Ishikawa (cell line): ENCODE measurements around the gene TSPAN18.

Experiments used
- CEBPB ChIP-seq: IDR thresholded peaks from 2 replicates; pipeline ENCODE4 v1.6.1; 2012
- CREB1 ChIP-seq: IDR thresholded peaks from 2 replicates; pipeline ENCODE4 v1.6.1; 2012; ENCODE audit warnings: low read depth
- EGR1 ChIP-seq: IDR thresholded peaks from 2 replicates; pipeline ENCODE4 v1.6.1; 2012
- EP300 ChIP-seq: IDR thresholded peaks from 2 replicates; pipeline ENCODE4 v1.6.1; 2012; ENCODE audit warnings: borderline replicate concordance
- FOXM1 ChIP-seq: IDR thresholded peaks from 2 replicates; pipeline ENCODE4 v1.6.1; 2012; ENCODE audit warnings: low read depth, borderline replicate concordance
- MAX ChIP-seq: IDR thresholded peaks from 2 replicates; pipeline ENCODE4 v1.6.1; 2012
- NFIC ChIP-seq: IDR thresholded peaks from 2 replicates; pipeline ENCODE4 v1.6.1; 2012
- RAD21 ChIP-seq: IDR thresholded peaks from 2 replicates; pipeline ENCODE4 v1.6.1; 2012; ENCODE audit warnings: low read depth
- REST ChIP-seq: IDR thresholded peaks from 2 replicates; pipeline ENCODE4 v1.6.1; 2012; ENCODE audit warnings: low read depth, mild to moderate bottlenecking
- TAF1 ChIP-seq: IDR thresholded peaks from 2 replicates; pipeline ENCODE4 v1.6.1; 2012; ENCODE audit warnings: low read depth, mild to moderate bottlenecking
- TCF12 ChIP-seq: IDR thresholded peaks from 2 replicates; pipeline ENCODE4 v1.6.1; 2012; ENCODE audit warnings: low read depth
- TEAD4 ChIP-seq: IDR thresholded peaks from 2 replicates; pipeline ENCODE4 v1.6.1; 2012
- USF1 ChIP-seq: IDR thresholded peaks from 2 replicates; pipeline ENCODE4 v1.6.1; 2012
- YY1 ChIP-seq: IDR thresholded peaks from 2 replicates; pipeline ENCODE4 v1.6.1; 2012; ENCODE audit warnings: low read depth
- ZBTB7A ChIP-seq: IDR thresholded peaks from 2 replicates; pipeline ENCODE4 v1.6.1; 2012; ENCODE audit warnings: low read depth

The TSPAN18 gene

GRCh38 chr11:44868455-44869421 is 142.0 kb downstream of the TSPAN18 start:
- TF ChIP-seq CREB1 (no peak), REST (no peak), CEBPB (no peak), EP300 (no peak), ZBTB7A (no peak), USF1 (no peak), EGR1 (no peak), TEAD4 (no peak), RAD21 (no peak), NFIC (no peak), YY1 (no peak), MAX (no peak), TAF1 (no peak), FOXM1 (no peak), TCF12 (no peak)

GRCh38 chr11:44870181-44870580 is 143.4 kb downstream of the TSPAN18 start:
- TF ChIP-seq CEBPB (no peak), TCF12 (no peak), ZBTB7A (no peak), YY1 (no peak), TEAD4 (no peak), MAX (no peak), EP300 (no peak), TAF1 (no peak), CREB1 (no peak), EGR1 (no peak), REST (no peak), RAD21 (no peak), USF1 (no peak), FOXM1 (no peak), NFIC (no peak)

- no peak for TF ChIP-seq CEBPB
- no peak for TF ChIP-seq NFIC
- no peak for TF ChIP-seq CREB1
- TF ChIP-seq EGR1 = no peak
- TF ChIP-seq USF1 = no peak
Measured at GRCh38 chr11:44870615-44871176, 143.9 kb downstream of the TSPAN18 start.

GRCh38 chr11:44872556-44872955 is 145.8 kb downstream of the TSPAN18 start:
- no peak for TF ChIP-seq REST
- no peak for TF ChIP-seq MAX
